Kidney (tissue), 22 donors: Measurements from ENCODE around the gene FOLR3. TPM values are rescaled to one million over a fixed set of nuclear protein-coding genes. Genes with fewer than 3 reads are reported as not detected.
A peak's percentile ranks its signal among the peaks of the same experiment; 100 is the strongest.
"Not testable (repeated sequence)": the region's sequence is repeated elsewhere in the genome, so short reads cannot be mapped to it uniquely, and the experiment has no call there.

ENCODE experiments used
- DNase-seq, 5 donors: peaks; one replicate each; pipeline ENCODE4 v3.0.0-alpha.2; 2013 to 2020
- FAIRE-seq: peaks from 2 replicates; lab custom pipeline; 2012; peaks lifted over from hg19 to GRCh38; lab: Jason Lieb, UNC
- H3K27ac ChIP-seq, 2 donors: one replicate each; pipeline ENCODE4 v1.7.0; 2013; ENCODE audit warnings: low read depth in 2 of 2, low read length in 2 of 2, inconsistent platforms in 1 of 2
- H3K27me3 ChIP-seq: one replicate; pipeline ENCODE4 v1.7.1; 2013; ENCODE audit warnings: low read length, inconsistent platforms; ENCODE audit not compliant: control insufficient read depth, insufficient read depth
- H3K36me3 ChIP-seq, 3 donors: one replicate each; pipeline versions ENCODE4 v1.7.0 to v1.7.1; 2013; ENCODE audit warnings: low read length in 3 of 3, control low read depth in 1 of 3, inconsistent platforms in 1 of 3; ENCODE audit not compliant: insufficient read depth in 3 of 3, control insufficient read depth in 2 of 3
- H3K4me1 ChIP-seq, 3 donors: one replicate each; pipeline versions ENCODE4 v1.7.0 to v1.7.1; 2013; ENCODE audit warnings: low read length in 3 of 3, inconsistent platforms in 1 of 3, low read depth in 1 of 3; ENCODE audit not compliant: control insufficient read depth in 2 of 3, insufficient read depth in 2 of 3
- H3K4me3 ChIP-seq, 3 donors: one replicate each; pipeline versions ENCODE4 v1.7.0 to v1.8.1; 2013; ENCODE audit warnings: low read length in 3 of 3, control low read depth in 1 of 3, inconsistent platforms in 1 of 3
- H3K9ac ChIP-seq, 3 donors: one replicate each; pipeline versions ENCODE4 v1.7.0 to v1.7.1; 2013; ENCODE audit warnings: low read length in 3 of 3, control low read depth in 1 of 3, inconsistent platforms in 1 of 3
- H3K9me3 ChIP-seq, 3 donors: one replicate each; pipeline versions ENCODE4 v1.7.0 to v1.7.1; 2013; ENCODE audit warnings: low read length in 3 of 3, control low read depth in 1 of 3, inconsistent platforms in 1 of 3; ENCODE audit not compliant: control insufficient read depth in 2 of 3, insufficient read depth in 1 of 3
- CTCF ChIP-seq: IDR thresholded peaks from 3 replicates; pipeline ENCODE4 v1.5.1; 2012; ENCODE audit warnings: mild to moderate bottlenecking, moderate library complexity, borderline replicate concordance; ENCODE audit not compliant: insufficient read depth; ENCODE audit errors: extremely low read depth
- intact Hi-C: fragments of 100-400 bp; cut with DNase I; formaldehyde crosslinking; loops from one replicate; pipeline ENCODE4 v1.11.1; 2022
- long read RNA-seq, 10 donors: library from polyadenylated mRNA in 1 of 10; unstranded in 1 of 10; transcript quantifications; one replicate each; pipeline ENCODE4 v2.0.0 and lab custom pipeline, GENCODE V29; 2021 to 2026
- polyA plus RNA-seq: library from polyadenylated mRNA; stranded (reverse); fragments of 350-450 nt; fragmentation: Illumina TruSeq; extraction: RNeasy Lipid Tissue Mini Kit (QIAGEN cat#74804); gene quantifications from one replicate; pipeline ENCODE4 v1.2.3, GENCODE V29; 2014; ENCODE audit warnings: low read depth, low replicate concordance; ENCODE audit not compliant: insufficient read depth
- total RNA-seq: library from RNA; stranded (reverse); fragmentation: NEBNext Ultra II Directional; extraction: Animal tissue kit (Norgen Biotek cat#: 25700); gene quantifications from one replicate; pipeline ENCODE4 v1.2.1, GENCODE V29; 2021
- donor health status: control.
- donor health status: control.
- donor health status: control.
- donor health status: control.
- donor health status: control.
- donor health status: DM: yes; HTN: yes; CAD: no.
- donor health status: Normal renal cell carcinoma (clear cell type).

FOLR3 gene
- total RNA-seq (17.5 TPM), polyA plus RNA-seq (65.0 TPM)
- long read RNA-seq, donor 1, result 0 reads
- long read RNA-seq, donor 2, partial matches to known transcripts, result 0 of 2 reads
- long read RNA-seq, donor 2, other reads (novel, unspliced or antisense), result 0 of 2 reads
- long read RNA-seq, donor 3, partial matches to known transcripts, result 0 of 2 reads
- long read RNA-seq, donor 3, other reads (novel, unspliced or antisense), result 0 of 2 reads
- long read RNA-seq, donor 4, partial matches to known transcripts, result 0 of 1 reads
- long read RNA-seq, donor 4, other reads (novel, unspliced or antisense), result 0 of 1 reads
- long read RNA-seq, donor 5, result 0 reads
- long read RNA-seq, donor 6, transcript FOLR3-202 (2 exons, 364 nt), result major isoform, 6 of 6 reads
- long read RNA-seq, donor 6, partial matches to known transcripts, result 0 of 6 reads
- long read RNA-seq, donor 6, other reads (novel, unspliced or antisense), result 0 of 6 reads
- long read RNA-seq, donor 7, partial matches to known transcripts, result 0 of 3 reads
- long read RNA-seq, donor 7, other reads (novel, unspliced or antisense), result 0 of 3 reads
- long read RNA-seq, donor 8, result 0 reads
- long read RNA-seq, donor 9, partial matches to known transcripts, result 0 of 2 reads
- long read RNA-seq, donor 9, other reads (novel, unspliced or antisense), result 0 of 2 reads
- long read RNA-seq, donor 10, transcript FOLR3-202 (2 exons, 364 nt), result major isoform, 5 of 5 reads
- long read RNA-seq, donor 10, partial matches to known transcripts, result 0 of 5 reads
- long read RNA-seq, donor 10, other reads (novel, unspliced or antisense), result 0 of 5 reads

DNA sequence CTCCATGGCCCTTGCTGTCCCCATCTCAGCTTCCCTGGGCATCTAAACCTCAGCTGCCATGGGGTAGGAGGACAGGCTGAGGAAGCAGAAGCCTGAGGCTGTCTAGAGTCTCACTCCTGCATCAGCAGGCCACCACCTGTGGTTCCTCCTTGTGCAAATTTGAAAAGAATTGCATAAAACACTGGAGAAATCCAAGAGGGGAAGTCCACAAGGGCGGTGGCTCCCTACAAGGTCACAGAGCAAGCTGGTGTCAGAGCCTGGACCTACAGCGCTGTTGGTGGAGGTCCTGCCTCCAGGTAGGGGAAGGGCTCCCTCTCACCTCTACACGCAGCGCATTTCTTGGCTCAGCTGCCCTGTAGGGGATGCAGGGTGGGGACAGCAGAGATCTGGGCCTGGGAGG lies at the start of gene FOLR3:
Gene FOLR3, plus strand, starts transcription at position 253 of the 400 bp plus-strand sequence. CDS start 228 bp downstream, outside the sequence.
- H3K4me3 ChIP-seq, H3K27ac ChIP-seq, DNase-seq, H3K4me1 ChIP-seq, FAIRE-seq, H3K9ac ChIP-seq, intact Hi-C loops, H3K36me3 ChIP-seq, H3K9me3 ChIP-seq, H3K27me3 ChIP-seq: not testable (repeated sequence)

DNA sequence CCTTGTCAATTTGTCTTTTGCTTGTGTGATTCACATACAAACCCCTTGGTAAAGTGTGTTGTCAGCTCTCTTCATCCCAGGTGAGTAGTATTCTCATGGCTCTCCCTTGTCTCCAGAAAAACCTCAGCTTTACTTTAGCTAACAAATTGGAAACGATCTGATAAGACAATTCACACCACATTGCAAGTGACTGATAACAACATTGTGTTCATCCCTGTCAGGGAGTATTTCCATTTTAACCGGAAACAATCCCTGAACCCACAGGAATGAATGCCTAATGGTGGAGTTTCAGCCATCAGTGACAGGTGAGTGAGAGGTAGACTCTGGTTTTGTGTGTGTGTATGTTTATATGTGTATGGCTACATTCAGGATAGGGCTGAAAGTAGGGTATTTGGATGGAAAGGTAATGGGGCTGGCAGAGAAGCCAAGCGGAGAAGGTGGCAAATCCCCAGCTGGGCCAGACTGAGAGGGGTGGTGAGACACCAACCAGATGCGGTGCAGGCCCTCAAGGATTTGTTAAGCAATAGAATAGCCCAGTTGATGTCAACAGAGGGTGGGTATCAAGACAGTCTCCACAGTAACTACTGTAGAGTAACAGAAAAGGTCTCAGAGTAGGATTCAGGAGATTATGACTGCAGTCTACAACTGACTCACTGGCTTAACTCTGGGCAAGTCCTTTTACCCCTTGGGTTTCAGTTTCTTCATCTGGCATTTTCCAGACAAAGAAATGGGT lies 47.3 kb upstream of the FOLR3 start:
- no peak for TF ChIP-seq CTCF
- Histone ChIP-seq H3K4me3 (no peak overlapping the region), H3K9ac (no peak overlapping the region), H3K4me1 (peaks cover 0 to 11% (median 0%) of the 10 kb centered on the region in 3 donors), H3K9me3 (no peaks in the 10 kb centered on the region), H3K36me3 (peaks cover 0 to 6% (median 5%) of the 10 kb centered on the region in 3 donors), H3K27ac (no peak overlapping the region), H3K27me3 (no peaks in the 10 kb centered on the region)
- FAIRE-seq (no peak), DNase-seq (no peak)
- intact Hi-C loops, result no loop called here

DNA sequence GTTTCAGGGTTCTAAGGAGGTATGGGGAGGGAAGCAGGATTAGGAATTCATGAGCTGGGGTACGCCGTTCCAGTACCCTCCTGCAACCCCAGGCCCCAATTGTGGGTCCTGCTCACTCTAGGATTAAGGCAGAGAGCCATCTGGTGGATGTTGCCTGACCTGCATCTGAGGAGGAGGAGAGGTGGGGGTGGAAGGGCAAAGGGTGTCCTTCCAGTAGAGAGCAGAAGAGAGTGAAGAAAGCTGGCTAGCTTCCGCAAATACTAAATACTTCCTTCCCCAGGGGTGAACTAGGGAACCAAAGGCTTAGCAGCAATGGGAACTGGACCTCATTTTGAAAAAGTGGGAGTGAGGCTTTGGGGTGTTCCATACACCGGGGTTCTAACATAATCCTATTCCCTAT lies 44.2 kb upstream of the FOLR3 start:
- TF ChIP-seq CTCF, result peak; percentile 94
- intact Hi-C loops, result loop anchor here (5.0 kb wide), 1 partner anchor 64 kb away; no protein-coding TSS in a partner anchor
- H3K9me3 ChIP-seq, result no peaks in the 10 kb centered on the region
- no peak overlapping the region for H3K4me3 ChIP-seq
- H3K27ac ChIP-seq, result peak overlapping the region in 1 of 2 donors; percentile 20
- DNase-seq, result peak in 4 of 5 donors; percentile 76 to 89 (median 77)
- H3K27me3 ChIP-seq, result no peaks in the 10 kb centered on the region
- no peak for FAIRE-seq
- peaks cover 0 to 16% (median 11%) of the 10 kb centered on the region in 3 donors for H3K36me3 ChIP-seq
- peak overlapping the region in 1 of 3 donors; percentile 49 for H3K9ac ChIP-seq
- peaks cover 0 to 11% (median 0%) of the 10 kb centered on the region in 3 donors for H3K4me1 ChIP-seq
